GM23338 (cell line): ENCODE measurements around the gene ERFE.

Experiments
- CTCF ChIP-seq, 2 experiments: fragments of 200-600 bp in 1 of 2; sonication (generic) in 1 of 2; conservative IDR thresholded peaks; 2 replicates each; pipeline versions ENCODE4 v1.5.1 to v1.6.1; 2016 to 2017; ENCODE audit warnings: antibody characterized with exemption in 2 of 2, low read depth in 2 of 2, mild to moderate bottlenecking in 2 of 2, moderate library complexity in 1 of 2
- POLR2AphosphoS5 ChIP-seq: IDR thresholded peaks from 2 replicates; pipeline ENCODE4 v1.6.1; 2016; ENCODE audit warnings: antibody characterized with exemption, low read depth

GRCh38 chr2:238152771-238153688 lies 5.7 kb upstream of the ERFE start:
- TF ChIP-seq CTCF (conservative IDR thresholded peaks at IDR 0.05; ENCODE audit: low read depth in 2 of 2) (peak; percentile 57 to 69), POLR2AphosphoS5 (no peak)
